Measurements from ENCODE around the gene RHAG. TPM values are rescaled to one million over a fixed set of nuclear protein-coding genes. Genes with fewer than 3 reads are reported as not detected.

The RHAG gene
- total RNA-seq, 1 experiment from 2014 or later = not detected

DNA sequence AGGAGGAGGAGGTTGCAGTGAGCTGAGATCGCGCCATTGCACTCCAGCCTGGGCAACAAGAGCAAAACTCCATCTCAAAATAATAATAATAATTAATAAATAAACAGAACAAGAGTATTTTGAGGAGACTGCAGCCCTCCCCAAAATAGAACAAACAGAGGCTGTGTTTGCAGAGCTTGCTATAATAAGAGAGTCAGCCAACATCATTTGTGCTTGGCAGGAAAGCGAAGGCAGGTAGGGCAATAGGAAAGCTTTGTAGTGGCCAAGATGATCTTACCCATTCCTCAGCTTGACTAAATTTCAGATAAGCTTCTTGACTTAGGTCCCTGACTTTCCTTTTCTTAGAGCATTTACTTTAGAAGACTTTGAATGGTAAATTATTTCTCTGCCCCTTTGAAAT is 79.5 kb downstream of the RHAG start:
- Histone ChIP-seq H3K27me3 (ENCODE audit: insufficient read depth, low read length) (peaks cover 17% of the 10 kb centered on the region), H2AFZ (ENCODE audit: low read length) (no peak overlapping the region)

More for the DNA sequence above, 79.5 kb downstream of the RHAG start:
- no CpG with 5 or more reads among the region's 3 CpGs for WGBS (ENCODE audit: extremely low coverage, insufficient read length, low lambda C conversion rate)
- Mint-ChIP-seq H3K36me3 (ENCODE audit: insufficient read depth in 1 of 3, low read depth in 3 of 3) (peaks cover 14 to 68% (median 65%) of the 10 kb centered on the region in 3 experiments), H3K27me3 (ENCODE audit: low read depth) (peaks cover 92% of the 10 kb centered on the region), H3K27ac (no peak overlapping the region), H3K4me1 (peaks cover 34 to 46% of the 10 kb centered on the region in 2 experiments), H3K9me3 (no peaks in the 10 kb centered on the region; a peak in 1 of 5 replicates), H3K4me3 (no peak overlapping the region)
- H4K8ac ChIP-seq (replicated peaks; ENCODE audit: insufficient read length, low read depth, low read length) = no peak overlapping the region
- H3K23ac ChIP-seq (ENCODE audit: insufficient read length, low read depth, low read length) = no peak overlapping the region
- DNase-seq = no peak
- H3K4ac ChIP-seq (ENCODE audit: low read depth, low read length) = no peak overlapping the region
- H3K14ac ChIP-seq (ENCODE audit: insufficient read depth, low read length) = no peak overlapping the region
- H3T11ph ChIP-seq (ENCODE audit: low read length) = no peak overlapping the region
- no peak overlapping the region for H2BK15ac ChIP-seq (ENCODE audit: low read depth, low read length)
- H3K9me3 ChIP-seq (ENCODE audit: control insufficient read depth, low read depth, low read length) = no peaks in the 10 kb centered on the region
- H4K20me1 ChIP-seq (ENCODE audit: control insufficient read depth, insufficient read depth, insufficient read length) = no peaks in the 10 kb centered on the region
- H3K18ac ChIP-seq (ENCODE audit: insufficient read length, low read depth, low read length) = no peak overlapping the region
- H3K9ac ChIP-seq (ENCODE audit: extremely low read depth, insufficient read length, low read length) = no peak overlapping the region
- H3K56ac ChIP-seq (ENCODE audit: insufficient read length, low read depth, low read length) = no peak overlapping the region
- H3K23me2 ChIP-seq (ENCODE audit: insufficient read length, low read depth, low read length, poor library complexity, severe bottlenecking) = no peaks in the 10 kb centered on the region
- H2BK20ac ChIP-seq (ENCODE audit: low read depth, low read length, poor library complexity, severe bottlenecking) = no peak overlapping the region
- no peak for TF ChIP-seq CTCF (conservative IDR thresholded peaks at IDR 0.05)
- H3K27ac ChIP-seq (ENCODE audit: insufficient read length, low read depth, low read length) = no peak overlapping the region
- peaks cover 6% of the 10 kb centered on the region; the same call in 1 of the 2 replicates for H3K4me1 ChIP-seq (ENCODE audit: insufficient read depth, low read length)
- no peak overlapping the region for H4K91ac ChIP-seq (ENCODE audit: insufficient read length, low read depth, low read length)
- H3K79me2 ChIP-seq (ENCODE audit: insufficient read depth, low read length) = no peaks in the 10 kb centered on the region
- H2BK5ac ChIP-seq (ENCODE audit: insufficient read length, low read length) = no peak overlapping the region
- H4K5ac ChIP-seq (ENCODE audit: insufficient read length, low read depth, low read length) = no peak overlapping the region
- no peak overlapping the region for H2BK12ac ChIP-seq (ENCODE audit: insufficient read length, low read depth, low read length)
- H3K4me2 ChIP-seq (ENCODE audit: insufficient read depth, insufficient read length, low read length) = no peak overlapping the region
- no peaks in the 10 kb centered on the region for H3K79me1 ChIP-seq (ENCODE audit: insufficient read depth, low read depth, low read length, poor library complexity, severe bottlenecking)
- H2AK5ac ChIP-seq (ENCODE audit: insufficient read length, low read length) = no peak overlapping the region
- no peak overlapping the region for H2BK120ac ChIP-seq (ENCODE audit: low read depth, low read length, poor library complexity, severe bottlenecking)
